Breast epithelium (tissue), 4 donors: ENCODE data around the gene RAD50. TPM values are rescaled to one million over a fixed set of nuclear protein-coding genes. Genes with fewer than 3 reads are reported as not detected.

ENCODE experiments used
- DNase-seq, 2 donors: peaks; one replicate each; pipeline ENCODE4 v3.0.0-alpha.2; 2019; ENCODE audit warnings: low spot score in 2 of 2
- H3K27ac ChIP-seq, 2 donors: fragments of 200-600 bp; sonication (generic) in 1 of 2; one replicate each; pipeline ENCODE4 v1.5.1; 2016 to 2019; ENCODE audit warnings: mild to moderate bottlenecking in 1 of 2
- H3K27me3 ChIP-seq, 2 donors: fragments of 200-600 bp; sonication (generic) in 1 of 2; one replicate each; pipeline versions ENCODE4 v1.5.1 to v1.6.0; 2017 to 2019; ENCODE audit warnings: control low read depth in 1 of 2, mild to moderate bottlenecking in 1 of 2
- H3K36me3 ChIP-seq: fragments of 200-600 bp; one replicate; pipeline ENCODE4 v1.5.1; 2019
- H3K4me1 ChIP-seq, 2 donors: fragments of 200-600 bp; sonication (generic); one replicate each; pipeline ENCODE4 v1.5.1; 2016 to 2019; ENCODE audit warnings: control low read depth in 1 of 2
- H3K4me3 ChIP-seq, 3 donors: fragments of 200-600 bp; sonication (generic); 1 replicate in 2 of 3; 2 replicates in 1 of 3; pipeline ENCODE4 v1.5.1; 2016 to 2019; ENCODE audit warnings: mild to moderate bottlenecking in 3 of 3, moderate library complexity in 2 of 3
- H3K9me3 ChIP-seq, 2 donors: fragments of 200-600 bp; sonication (generic) in 1 of 2; one replicate each; pipeline ENCODE4 v1.5.1; 2016 to 2019; ENCODE audit warnings: control low read depth in 1 of 2
- POLR2A ChIP-seq: fragments of 450-650 bp; IDR thresholded peaks from one replicate; pipeline ENCODE4 v1.6.1; 2016; ENCODE audit warnings: antibody characterized with exemption, mild to moderate bottlenecking, moderate library complexity
- POLR2AphosphoS5 ChIP-seq, 3 donors: sonication (generic); formaldehyde crosslinking; IDR thresholded peaks; one replicate each; pipeline ENCODE4 v1.6.1; 2017; ENCODE audit warnings: antibody characterized with exemption in 3 of 3
- intact Hi-C: fragments of 100-400 bp; cut with DNase I; formaldehyde crosslinking; loops from one replicate; pipeline ENCODE4 v1.15.1; 2023; ENCODE audit warnings: low total_unique reads
- total RNA-seq, 3 donors: library from RNA; depleted of rRNA; stranded (reverse); fragments of >200 nt; gene quantifications; one replicate each; pipeline ENCODE4 v1.1.0, GENCODE V29; 2016
- TF ChIP-seq, protein P1 (sequence below), 3 donors: fragments of 450-650 bp; IDR thresholded peaks; one replicate each; pipeline ENCODE4 v1.5.1; 2016 to 2017; ENCODE audit warnings: antibody characterized with exemption in 3 of 3, mild to moderate bottlenecking in 3 of 3, moderate library complexity in 3 of 3

RAD50 gene
- total RNA-seq, 3 donors from 2014 or later, result 44.2 to 47.4 (median 44.6) TPM

- Histone ChIP-seq H3K4me1 (no peaks in the 10 kb centered on the region), H3K9me3 (no peaks in the 10 kb centered on the region), H3K27ac (no peak overlapping the region), H3K27me3 (no peaks in the 10 kb centered on the region), H3K36me3 (no peaks in the 10 kb centered on the region), H3K4me3 (no peak overlapping the region)
- no peak for DNase-seq
- intact Hi-C loops, result no loop called here
- TF ChIP-seq POLR2AphosphoS5 (IDR thresholded peaks at IDR 0.05) (no peak), POLR2A (no peak)
- TF ChIP-seq, protein P1, sequence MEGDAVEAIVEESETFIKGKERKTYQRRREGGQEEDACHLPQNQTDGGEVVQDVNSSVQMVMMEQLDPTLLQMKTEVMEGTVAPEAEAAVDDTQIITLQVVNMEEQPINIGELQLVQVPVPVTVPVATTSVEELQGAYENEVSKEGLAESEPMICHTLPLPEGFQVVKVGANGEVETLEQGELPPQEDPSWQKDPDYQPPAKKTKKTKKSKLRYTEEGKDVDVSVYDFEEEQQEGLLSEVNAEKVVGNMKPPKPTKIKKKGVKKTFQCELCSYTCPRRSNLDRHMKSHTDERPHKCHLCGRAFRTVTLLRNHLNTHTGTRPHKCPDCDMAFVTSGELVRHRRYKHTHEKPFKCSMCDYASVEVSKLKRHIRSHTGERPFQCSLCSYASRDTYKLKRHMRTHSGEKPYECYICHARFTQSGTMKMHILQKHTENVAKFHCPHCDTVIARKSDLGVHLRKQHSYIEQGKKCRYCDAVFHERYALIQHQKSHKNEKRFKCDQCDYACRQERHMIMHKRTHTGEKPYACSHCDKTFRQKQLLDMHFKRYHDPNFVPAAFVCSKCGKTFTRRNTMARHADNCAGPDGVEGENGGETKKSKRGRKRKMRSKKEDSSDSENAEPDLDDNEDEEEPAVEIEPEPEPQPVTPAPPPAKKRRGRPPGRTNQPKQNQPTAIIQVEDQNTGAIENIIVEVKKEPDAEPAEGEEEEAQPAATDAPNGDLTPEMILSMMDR (IDR thresholded peaks at IDR 0.05), result no peak
Measured at GRCh38 chr5:132662004-132662401, 105.2 kb downstream of the RAD50 start.

DNA sequence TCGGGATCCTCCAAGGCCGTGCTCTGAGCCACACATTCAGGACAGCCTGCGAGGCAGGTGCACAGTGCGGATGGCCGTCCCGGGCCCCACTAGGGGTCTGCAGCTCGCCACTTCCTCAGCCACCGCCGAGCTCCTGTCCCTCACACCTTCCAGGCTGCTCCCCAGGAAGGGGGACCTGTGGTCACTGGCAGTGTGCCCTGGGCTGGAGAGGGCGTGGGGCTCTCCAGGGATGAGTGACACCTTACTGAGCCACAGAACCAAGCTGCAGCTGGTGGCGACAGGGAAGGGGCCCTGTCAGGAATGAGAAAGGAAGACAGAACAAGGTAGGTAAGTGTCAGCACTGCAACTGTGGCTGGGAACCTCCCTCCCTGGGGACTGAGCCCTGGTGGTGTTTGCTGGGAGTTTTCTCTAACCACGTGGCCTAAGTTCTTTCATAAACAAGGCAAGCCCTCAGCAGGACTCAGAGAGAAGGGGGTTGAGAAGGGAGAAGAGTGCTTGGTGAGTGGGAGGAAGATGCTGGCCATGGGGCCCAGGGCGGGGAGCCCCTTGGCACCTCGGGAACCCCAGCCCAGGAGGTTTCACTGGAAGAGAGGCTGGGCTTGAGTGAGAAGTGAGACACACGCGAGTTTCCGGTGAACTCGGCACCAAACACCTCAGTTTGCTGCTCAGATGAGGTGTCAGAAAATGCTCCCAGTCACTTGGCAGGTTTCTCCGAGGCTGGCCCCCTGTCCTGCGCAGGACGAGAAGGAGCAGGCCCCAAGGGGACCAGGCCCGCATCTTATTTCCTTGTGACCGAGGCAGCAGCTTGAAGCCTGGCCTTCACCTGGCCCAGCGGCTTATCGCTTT is 106.4 kb downstream of the RAD50 start:
- no peak overlapping the region for H3K27ac ChIP-seq
- TF ChIP-seq POLR2AphosphoS5 (IDR thresholded peaks at IDR 0.05) (no peak), POLR2A (no peak)
- TF ChIP-seq, protein P1 (IDR thresholded peaks at IDR 0.05), result no peak

DNA sequence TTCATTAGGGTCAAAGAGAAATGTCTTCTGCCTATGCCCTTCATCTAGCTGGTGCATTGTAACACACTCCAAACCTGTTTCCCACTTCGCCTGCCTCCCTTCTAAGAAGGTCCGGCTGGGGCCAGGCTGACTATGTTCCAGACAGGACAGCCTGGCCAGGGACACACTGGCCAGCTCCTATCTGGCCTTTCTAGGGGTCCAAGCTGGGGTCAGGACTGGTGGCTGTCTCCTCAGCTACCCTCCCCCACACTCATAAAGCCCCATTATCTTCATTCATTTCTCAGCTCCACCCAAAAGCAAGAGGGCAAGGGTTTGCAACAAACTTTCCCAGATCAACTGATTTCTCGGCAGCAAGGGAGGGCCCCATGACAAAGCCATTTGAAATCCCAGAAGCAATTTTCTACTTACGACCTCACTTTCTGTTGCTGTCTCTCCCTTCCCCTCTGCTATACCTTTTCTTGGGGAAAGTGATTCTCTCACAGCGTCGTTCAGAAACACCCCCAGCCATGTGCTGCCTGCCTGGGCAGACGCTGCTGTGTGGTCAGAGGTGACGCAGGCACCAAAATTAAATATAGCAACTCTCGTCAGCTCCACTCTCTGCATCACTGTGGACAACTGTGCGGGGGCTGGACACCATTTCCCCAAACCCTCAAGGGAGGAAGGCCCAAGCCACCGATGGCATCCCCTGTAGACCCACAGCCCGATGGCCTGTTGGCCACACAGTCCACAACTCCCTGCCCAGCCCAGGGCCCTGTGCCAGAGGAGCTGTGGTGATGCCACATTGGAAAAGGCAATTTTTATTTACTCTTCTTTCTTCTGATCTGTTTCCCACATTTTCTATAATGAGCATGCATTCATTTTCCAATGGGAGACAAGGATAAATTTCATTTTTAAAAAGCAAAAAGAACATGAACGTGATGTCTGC is 107.3 kb downstream of the RAD50 start:
- Histone ChIP-seq H3K4me3 (no peak overlapping the region), H3K4me1 (no peaks in the 10 kb centered on the region), H3K27ac (no peak overlapping the region), H3K9me3 (no peaks in the 10 kb centered on the region), H3K36me3 (no peaks in the 10 kb centered on the region), H3K27me3 (no peaks in the 10 kb centered on the region)
- no peak for TF ChIP-seq POLR2A
- TF ChIP-seq, protein P1 (IDR thresholded peaks at IDR 0.05), result no peak
- TF ChIP-seq POLR2AphosphoS5 (IDR thresholded peaks at IDR 0.05), result no peak
- DNase-seq, result no peak
- intact Hi-C loops, result no loop called here

More for the DNA sequence above, 106.4 kb downstream of the RAD50 start:
- Histone ChIP-seq H3K4me3 (no peak overlapping the region), H3K4me1 (no peaks in the 10 kb centered on the region), H3K9me3 (no peaks in the 10 kb centered on the region), H3K27me3 (no peaks in the 10 kb centered on the region), H3K36me3 (no peaks in the 10 kb centered on the region)
- intact Hi-C loops, result no loop called here
- DNase-seq, result no peak

DNA sequence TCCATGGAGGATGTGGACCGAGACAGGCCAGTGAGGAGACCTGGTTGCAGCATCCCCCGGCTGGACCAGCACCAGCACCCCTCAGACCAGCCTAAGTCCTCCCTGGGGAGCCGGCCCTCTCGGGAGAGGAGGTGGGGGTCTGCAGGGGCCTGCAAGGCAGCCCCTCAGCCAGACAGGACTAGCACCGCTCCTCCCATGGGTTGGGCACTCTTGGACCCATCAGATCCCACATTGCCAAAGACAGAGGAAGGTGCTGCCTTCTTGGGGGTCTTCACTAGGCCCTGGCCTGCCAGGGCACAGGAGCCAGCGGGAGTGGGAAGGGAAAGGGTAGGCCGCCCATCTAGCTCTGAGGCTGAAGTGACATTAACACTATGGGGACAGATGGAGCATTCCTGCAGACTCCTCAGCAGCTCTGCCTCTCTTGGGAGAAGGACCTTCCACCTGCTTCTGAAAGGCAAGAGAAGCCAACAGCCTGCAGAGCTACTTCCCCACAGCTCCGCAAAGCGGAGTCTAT is 108.0 kb downstream of the RAD50 start:
- TF ChIP-seq POLR2A, result no peak
- no peak for TF ChIP-seq POLR2AphosphoS5 (IDR thresholded peaks at IDR 0.05)
- TF ChIP-seq, protein P1 (IDR thresholded peaks at IDR 0.05), result no peak
- Histone ChIP-seq H3K4me1 (no peaks in the 10 kb centered on the region), H3K36me3 (no peaks in the 10 kb centered on the region), H3K27ac (no peak overlapping the region), H3K27me3 (no peaks in the 10 kb centered on the region), H3K4me3 (no peak overlapping the region), H3K9me3 (no peaks in the 10 kb centered on the region)
- DNase-seq, result no peak
- intact Hi-C loops, result no loop called here
